Activated CD8-positive, alpha-beta memory T cell treated with anti-CD3 and anti-CD28 coated beads for 48 hours (primary cell): ENCODE results near the gene CD27.
"Not testable (repeated sequence)": the region's sequence is repeated elsewhere in the genome, so short reads cannot be mapped to it uniquely, and the experiment has no call there.

Experiments
- DNase-seq, 3 experiments: peaks; one replicate each; pipeline ENCODE4 v3.0.0-alpha.2; 2020; ENCODE audit warnings: low read depth in 2 of 3, low spot score in 2 of 3

Gene CD27

DNA sequence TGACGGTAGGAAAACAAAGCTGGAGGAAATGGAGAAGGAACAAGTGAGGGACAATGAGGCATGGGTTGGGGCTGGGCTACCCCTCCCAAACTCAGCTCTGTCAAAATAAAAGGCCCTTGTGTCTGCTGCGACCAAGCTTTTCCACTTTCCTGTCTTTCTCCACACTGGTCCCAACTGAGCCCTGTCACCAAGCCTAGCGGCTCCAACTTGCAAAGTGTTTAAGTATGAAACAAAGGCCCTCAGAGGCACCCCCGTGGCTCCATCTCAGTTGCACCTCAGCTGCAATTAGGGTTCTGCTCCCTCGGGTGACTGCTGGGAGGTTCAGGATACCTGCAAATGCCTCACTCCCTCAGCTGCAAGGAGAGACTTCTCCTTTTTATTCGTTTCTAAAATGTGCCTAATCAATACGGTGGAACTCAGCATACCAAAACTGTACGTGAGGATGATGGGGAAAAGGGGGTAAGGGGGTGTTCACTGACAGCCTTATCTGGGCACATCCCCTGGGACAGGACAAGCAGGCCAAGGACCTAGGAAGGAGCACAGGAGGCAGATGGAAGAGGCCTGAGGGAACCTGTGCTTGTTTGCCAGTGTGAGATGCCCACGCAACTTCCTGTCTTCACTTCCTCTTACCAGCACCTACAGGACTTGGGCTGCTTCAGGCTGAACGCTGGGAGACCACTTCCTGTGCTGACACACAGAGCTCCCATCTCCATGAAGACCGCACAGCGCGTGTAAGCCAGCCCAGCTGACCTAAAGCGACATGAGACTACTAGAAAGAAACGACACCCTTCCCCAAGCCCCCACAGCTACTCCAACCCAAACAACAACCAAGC lies 16.9 kb downstream of the CD27 start:
- peak in 1 of 3 experiments; percentile 69 for DNase-seq

DNA sequence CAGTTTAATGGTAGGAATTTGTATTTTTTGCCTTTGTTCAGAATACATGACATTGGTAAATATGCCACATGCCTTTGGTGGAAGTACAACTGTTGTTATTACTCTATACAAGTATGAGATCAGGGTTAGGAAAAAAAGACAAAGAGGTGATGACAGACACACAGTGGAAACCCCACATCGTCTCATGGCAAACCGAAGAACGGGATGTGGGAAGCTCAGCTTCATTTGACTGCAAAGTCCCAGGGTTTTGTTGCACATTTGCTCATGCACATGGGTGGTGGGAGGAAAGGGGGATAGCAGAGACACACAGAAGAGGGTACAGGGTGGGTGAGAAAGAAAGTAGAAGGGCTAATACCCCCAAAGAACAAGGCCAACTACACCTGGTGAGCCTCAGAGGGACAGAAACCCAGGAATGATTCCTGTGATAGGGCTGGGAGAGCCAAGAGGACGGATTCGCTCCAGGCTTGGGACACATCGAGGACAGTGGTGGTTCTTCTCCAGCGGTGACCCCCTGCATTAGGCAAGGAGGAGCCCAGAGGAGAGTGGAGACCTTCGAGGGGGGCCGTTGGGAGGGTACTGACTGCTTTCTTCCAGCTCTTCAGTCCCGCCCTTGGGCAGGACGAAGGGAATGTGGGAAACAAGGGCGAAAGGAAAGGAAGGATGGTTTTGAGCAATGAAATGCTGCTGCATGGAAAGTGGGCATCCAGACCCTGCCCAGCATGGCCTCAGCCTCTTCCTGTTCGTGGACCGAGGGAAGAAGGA lies 17.7 kb downstream of the CD27 start:
- no peak for DNase-seq

DNA sequence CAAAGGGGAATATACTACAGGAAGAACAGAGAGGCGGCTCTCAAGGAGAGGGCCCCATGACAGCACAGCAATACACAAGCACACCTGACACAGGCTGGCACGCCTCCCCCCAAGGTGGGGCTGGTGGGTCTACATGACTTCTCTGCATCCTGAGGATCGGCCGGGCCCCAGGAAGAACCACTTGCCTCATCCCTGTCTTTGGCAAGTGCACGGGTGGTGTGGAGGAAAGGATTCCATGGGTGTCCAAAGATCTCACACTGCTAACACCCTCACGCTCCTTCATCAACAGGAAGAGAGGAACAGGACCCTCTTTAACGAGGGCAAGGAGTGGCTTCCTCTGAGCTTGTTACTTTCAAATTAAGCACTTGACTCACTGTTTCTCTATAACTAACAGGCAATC lies 18.5 kb downstream of the CD27 start:
- DNase-seq = no peak

DNA sequence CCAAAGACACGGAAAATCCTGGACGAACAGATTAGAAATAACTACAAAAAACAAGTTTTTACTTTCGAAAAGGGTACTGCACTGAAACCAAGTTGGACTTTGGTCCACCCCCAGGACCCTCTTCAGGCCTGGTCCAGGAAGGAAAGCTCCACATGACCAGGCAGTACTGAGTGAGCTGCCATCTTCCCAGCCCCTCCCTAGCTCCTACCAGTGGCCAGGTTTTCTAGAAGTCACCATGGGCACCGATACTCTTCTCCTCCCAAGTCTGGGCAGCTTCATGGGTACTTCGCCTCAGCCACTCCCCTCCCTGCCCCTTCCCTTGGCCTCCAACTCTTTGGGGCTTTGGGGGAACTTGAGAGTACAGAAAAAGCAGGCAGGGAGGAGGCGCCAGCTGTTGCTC lies 19.1 kb downstream of the CD27 start:
- no peak for DNase-seq

DNA sequence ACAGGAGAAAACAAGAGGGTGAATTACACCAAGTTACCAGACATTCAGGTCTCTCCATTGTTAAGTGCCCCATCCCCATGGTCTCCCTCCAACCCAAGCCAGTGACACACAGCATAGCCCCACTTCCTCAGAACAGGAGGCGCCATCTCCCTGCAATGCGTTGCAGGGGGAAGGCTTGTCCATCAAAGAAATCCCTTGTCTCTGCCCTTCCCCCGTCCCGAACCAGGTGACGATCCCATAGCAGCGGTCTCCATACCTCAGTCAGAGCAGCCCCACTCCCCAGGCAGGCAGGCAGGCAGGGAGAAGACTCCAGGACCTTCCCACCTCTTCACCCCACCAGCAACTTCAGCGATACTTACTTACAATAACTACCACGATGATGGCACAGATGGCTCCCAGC lies 19.8 kb downstream of the CD27 start:
- no peak for DNase-seq

DNA sequence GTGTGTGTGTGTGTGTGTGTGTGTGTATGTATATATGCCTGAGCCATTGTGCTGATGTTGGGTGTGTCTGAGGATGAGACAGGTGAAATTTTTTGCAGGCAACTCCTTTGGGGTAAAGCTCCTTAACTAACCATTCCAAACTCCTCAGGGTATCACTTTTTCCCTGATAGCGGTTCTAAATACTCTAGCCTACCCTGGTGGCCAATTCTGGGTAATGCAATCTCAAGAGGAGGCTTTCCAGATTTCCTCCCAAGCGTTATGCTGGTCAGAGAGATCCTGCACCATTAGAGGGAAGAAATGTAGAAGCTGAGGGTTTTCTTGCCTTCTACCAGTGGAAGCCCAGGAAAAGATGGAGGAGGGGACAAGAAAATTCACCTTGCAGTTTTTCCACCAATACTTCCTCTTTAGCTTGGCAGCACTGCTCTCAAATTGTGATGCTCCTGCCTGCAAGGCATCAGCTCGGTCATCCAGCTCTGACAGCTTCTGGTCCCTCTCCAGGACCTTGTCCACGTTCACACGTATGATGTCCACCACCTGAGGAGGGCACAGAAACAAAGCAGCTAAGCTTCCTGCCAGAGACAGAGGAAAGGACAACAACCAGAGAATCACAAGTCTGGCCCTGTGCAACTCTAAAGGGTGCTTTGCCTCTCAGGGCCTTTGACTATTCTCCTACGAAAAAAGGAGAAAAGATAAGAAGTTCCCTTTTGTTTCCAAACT lies 20.9 kb downstream of the CD27 start:
- DNase-seq = no peak

DNA sequence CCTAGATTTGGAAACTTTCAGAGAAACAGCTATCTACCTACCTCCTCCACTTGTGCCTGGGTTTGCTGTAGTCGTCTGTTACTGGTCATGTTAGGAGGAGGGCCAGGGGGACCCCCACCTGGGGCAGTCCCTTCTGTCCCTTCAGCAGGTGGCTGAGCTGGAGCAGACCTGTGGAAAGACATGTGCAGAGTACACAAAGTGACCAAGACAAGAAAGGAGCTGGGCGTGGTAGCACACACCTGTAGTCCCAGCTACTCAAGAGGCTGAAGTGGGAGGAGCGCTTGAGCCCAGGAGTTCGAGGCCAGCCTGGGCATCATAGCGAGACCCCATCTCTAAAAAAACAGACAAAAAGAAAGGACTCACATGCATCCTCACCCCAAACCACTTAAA lies 21.4 kb downstream of the CD27 start:
- no peak for DNase-seq

DNA sequence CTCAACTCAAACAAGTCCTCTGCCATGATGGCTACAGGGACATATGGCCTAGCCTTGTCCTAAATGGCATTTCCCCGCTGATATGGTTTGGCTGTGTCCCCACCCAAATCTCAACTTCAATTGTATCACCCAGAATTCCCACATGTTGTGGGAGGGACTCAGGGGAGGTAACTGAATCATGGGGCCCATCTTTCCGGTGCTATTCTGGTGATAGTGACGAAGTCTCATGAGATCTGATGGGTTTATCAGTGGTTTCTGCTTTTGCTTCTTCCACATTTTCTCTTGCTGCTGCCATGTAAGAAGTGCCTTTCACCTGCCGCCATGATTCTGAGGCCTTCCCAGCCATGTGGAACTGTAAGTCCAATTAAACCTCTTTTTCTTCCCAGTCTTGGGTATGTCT lies 22.0 kb downstream of the CD27 start:
- not testable (repeated sequence) for DNase-seq

DNA sequence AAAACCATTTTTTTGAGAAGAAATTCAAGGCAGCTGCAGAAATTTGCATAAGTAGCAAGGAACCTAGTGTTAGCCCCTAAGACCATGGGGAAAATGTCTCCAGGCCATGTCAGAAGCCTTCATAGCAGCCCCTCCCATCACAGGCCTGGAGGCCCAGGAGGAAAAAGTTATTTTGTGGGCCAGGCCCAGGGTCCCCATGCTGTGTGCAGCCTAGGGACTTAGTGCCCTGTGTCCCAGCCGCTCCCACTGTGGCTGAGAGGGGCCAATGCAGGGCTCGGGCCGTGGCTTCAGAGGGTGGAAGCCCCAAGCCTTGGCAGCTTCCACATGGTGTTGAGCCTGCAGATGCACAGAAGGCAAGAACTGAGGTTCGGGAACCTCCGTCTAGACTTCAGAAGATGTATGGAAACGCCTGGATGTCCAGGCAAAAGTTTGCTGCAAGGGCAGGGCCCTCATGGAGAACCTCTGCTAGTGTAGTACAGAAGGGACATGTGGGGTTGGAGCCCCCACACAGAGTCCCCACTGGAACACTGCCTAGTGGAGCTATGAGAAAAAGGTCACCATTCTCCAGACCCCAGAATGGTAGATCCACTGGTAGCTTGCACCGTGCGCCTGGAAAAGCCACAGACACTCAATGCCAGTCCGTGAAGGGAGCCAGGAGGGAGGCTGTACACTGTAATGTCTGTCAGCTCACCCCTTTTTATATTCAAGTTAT lies 23.0 kb downstream of the CD27 start:
- not testable (repeated sequence) for DNase-seq

DNA sequence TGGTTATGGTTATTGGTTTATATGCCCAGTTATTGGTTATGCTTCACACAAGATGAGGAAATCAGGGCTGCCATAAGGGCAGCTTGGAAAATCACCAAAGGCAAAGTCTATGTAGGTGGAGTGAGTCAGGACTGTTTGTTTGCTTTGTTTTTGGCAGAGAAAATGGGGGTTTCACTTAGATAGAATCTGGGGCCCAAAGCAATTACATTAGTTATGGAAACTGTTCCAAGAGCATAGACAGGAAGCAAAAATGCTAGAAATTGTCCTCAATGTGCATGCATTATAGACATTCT lies 23.5 kb downstream of the CD27 start:
- no peak for DNase-seq

DNA sequence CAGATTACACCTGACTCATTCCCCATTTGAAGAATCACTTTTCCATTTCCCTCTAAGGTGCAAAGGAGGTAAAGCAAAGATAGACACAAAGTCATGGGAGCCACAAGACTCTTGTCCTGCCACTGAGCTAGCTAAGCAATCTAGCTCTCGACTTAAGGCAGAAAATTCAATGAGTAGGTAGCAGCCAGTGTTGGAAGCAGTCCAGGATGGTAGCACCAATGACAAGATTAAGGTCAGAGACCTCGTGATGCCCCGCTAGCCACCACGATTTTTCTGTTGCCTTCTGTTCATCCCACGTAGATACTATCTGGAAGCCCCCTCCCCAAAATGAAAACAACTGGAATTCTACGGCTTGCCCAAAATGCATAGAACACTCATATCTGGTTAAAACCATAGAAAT lies 24.3 kb downstream of the CD27 start:
- DNase-seq = no peak

DNA sequence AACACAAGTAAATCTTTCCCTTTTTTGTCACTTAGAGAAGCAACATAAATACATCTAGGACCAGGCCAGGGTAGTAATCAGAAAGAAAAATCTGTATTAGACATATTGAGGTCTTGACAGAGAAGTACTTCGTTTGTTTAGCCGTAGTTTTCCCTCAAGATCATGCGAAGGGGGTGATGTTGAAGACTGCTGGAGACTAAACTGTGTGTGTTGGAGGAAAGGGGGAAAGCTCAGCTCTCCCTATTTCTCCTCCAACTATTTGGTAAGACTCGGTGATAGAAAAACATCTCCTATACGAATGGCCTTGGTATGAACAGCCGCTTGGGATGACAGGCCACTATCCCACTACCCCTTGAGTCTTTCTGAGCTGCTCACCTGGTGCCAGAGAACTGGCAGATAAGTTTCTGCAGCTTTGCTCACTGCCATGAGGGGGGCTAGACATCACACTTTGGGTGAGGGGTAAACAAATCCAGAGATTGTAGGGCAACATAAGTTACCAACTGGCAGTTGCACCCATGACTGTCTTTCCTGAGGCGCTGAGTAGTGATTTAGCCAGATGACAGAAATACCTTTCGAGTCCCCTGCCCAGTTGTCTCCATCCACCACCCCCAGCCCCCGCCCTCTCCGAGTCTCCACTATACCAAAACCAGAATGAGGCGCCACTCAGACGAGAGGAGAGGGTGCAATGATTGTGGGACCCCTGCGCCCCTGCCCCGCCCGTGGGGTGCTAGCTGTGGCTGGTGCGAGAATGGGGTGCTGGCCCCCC lies 25.0 kb downstream of the CD27 start:
- no peak for DNase-seq

DNA sequence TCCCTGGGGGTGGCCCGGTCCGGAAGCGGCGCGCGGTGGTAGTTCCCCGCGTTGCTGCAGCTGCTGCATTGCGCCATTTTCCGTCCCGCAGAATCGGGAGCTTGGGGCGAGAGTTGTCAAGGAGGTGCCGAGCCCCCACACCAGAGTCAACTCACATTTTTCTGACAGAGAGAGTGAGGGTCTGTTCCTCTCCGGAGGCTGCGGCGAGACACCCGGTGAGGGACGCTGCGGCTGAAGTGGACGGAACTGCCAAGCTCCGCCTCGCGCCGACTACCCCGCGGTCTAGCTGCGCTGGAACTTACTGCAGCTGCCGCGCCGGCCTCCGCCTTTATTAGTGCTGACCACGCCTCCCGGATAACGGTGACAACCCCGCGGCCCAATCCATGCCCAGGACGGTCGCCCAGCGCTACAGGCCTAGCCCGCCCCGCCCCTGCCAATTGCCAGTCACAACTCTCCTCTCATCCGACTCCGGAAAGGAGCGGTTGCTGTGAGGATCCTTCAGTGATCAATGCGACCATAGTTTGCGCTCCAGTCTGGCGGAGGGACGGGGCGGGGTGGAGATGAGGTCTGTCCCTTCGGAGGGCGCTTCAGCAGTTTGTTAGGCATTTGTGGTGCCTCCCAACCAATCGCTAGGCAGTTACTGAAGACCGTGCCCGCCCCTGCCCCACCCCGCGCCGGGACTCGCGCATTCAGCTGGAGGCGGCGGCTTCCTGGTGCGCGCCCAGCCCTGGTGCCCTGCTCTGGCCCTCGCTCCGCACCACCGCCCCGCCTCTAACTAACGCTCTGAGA lies 25.8 kb downstream of the CD27 start, which contains the start of gene VAMP1:
TSS of gene VAMP1 (minus strand) at position 303 of the 789 bp plus-strand sequence. CDS start at position 157, 146 bp downstream.
- peak; percentile 92 to 94 (median 94) for DNase-seq

DNA sequence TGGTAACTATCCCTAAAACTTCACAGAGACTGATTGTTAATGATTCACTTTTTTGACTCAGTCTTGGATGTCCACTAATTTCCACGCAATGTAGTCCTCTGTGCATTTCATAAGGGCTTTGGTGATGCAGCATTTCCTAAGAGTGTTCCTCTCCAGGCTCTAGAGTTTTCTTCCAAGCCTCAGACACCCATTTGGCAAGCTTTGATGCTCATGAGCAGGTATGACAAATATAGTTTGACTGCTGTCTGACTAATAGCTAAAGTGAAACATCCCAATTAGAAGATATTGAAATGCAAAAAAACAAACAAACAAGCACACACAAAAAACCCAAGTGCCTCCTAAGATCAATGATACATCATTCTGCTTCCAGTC lies 27.2 kb downstream of the CD27 start:
- DNase-seq = no peak

DNA sequence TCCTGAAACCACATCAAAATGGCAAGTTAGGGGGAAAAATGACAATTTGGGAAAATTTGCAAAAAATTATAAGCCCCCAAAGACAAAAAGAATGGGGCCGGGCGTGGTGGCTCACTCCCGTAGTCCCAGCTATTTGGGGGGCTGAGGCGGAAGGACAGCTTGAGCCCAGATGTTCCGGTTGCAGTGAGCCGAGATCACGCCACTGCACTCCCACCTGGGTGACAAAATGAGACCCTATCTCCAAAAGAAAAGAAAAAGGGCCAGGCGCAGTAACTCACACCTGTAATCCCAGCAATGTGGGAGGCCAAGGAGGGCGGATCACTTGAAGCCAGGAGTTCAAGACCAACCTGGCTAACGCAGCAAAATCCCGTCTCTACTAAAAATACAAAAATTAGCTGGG lies 27.7 kb downstream of the CD27 start:
- no peak for DNase-seq

DNA sequence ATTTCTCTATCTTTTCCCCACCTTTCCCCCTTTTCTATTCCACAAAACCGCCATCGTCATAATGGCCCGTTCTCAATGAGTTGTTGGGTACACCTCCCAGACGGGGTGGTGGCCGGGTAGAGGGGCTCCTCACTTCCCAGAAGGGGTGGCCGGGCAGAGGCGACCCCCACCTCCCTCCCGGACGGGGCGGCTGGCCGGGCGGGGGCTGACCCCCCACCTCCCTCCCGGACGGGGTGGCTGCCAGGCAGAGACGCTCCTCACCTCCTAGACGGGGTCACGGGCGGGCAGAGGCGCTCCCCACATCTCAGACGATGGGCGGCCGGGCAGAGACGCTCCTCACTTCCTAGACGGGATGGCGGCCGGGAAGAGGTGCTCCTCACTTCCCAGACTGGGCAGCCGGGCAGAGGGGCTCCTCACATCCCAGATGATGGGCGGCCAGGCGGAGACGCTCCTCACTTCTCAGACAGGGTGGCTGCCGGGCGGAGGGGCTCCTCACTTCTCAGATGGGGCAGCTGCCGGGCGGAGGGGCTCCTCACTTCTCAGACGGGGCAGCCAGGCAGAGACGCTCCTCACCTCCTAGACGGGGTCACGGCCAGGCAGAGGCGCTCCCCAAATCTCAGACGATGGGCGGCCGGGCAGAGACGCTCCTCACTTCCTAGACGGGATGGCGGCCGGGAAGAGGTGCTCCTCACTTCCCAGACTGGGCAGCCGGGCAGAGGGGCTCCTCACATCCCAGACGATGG lies 30.6 kb downstream of the CD27 start:
- not testable (repeated sequence) for DNase-seq

DNA sequence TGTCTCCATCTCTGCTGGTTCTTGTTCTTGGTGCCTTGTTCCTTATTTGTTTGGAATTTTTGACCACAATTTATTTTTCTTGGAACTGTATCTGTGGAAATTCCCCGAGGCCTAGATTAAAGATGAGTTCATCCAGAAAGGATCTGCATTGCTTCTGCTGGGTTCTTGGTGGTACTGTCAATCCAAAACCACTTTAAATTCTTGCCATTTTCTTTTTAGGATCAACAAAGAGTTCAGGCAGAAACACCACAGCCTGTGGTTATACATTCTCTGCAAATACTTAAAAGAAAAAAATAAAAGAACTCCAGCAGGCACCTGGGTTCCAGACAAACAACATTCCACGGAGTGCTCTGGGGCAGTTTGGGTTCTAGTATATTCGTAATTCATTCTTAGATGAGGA lies 31.7 kb downstream of the CD27 start:
- no peak for DNase-seq

DNA sequence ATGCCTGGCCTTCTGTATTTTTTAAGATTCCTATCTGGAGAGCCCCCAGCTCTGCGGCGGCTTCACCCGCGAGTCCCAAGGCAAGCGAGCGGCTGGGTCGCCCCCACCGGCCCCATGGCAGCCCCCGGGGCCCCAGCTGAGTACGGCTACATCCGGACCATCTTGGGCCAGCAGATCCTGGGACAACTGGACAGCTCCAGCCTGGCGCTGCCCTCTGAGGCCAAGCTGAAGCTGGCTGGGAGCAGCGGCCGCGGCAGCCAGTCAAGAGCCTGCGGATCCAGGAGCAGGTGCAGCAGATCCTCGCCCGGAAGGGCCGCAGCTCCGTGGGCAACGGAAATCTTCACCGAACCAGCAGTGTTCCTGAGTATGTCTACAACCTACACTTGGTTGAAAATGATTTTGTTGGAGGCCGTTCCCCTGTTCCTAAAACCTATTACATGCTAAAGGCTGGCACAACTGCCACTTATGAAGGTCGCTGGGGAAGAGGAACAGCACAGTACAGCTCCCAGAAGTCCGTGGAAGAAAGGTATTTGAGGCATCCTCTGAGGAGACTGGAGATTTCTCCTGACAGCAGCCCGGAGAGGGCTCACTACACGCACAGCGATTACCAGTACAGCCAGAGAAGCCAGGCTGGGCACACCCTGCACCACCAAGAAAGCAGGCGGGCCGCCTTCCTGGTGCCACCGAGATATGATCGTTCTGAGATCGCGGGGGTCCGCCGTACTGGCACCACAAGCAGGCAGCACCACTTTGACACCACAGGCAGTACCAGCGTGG lies 33.0 kb downstream of the CD27 start:
- DNase-seq = not testable (repeated sequence)
